Transverse colon (tissue), 4 donors: ENCODE results near the gene KDM2B.

Source experiments
- CTCF ChIP-seq, 5 experiments: fragments of 200-600 bp in 3 of 5; fragments of 450-650 bp in 2 of 5; sonication (generic) in 3 of 5; IDR thresholded peaks; 1 replicate in 2 of 5; 2 replicates in 3 of 5; pipeline ENCODE4 v1.5.1; 2016 to 2017; ENCODE audit warnings: antibody characterized with exemption in 5 of 5, inconsistent platforms in 3 of 5, mild to moderate bottlenecking in 2 of 5, moderate library complexity in 1 of 5
- EP300 ChIP-seq: sonication (generic); formaldehyde crosslinking; IDR thresholded peaks from one replicate; pipeline ENCODE4 v1.6.1; 2017; ENCODE audit warnings: antibody characterized with exemption, low read depth
- POLR2A ChIP-seq: fragments of 450-650 bp; IDR thresholded peaks from one replicate; pipeline ENCODE4 v1.6.1; 2016; ENCODE audit warnings: antibody characterized with exemption, mild to moderate bottlenecking, moderate library complexity
- POLR2AphosphoS5 ChIP-seq, 3 donors: sonication (generic); formaldehyde crosslinking; IDR thresholded peaks; one replicate each; pipeline ENCODE4 v1.6.1; 2016; ENCODE audit warnings: antibody characterized with exemption in 3 of 3

GRCh38 chr12:121438905-121439304, 141.9 kb downstream of the KDM2B start:
- no peak for TF ChIP-seq EP300
- TF ChIP-seq CTCF (IDR thresholded peaks at IDR 0.05), result no peak
- no peak for TF ChIP-seq POLR2A
- no peak for TF ChIP-seq POLR2AphosphoS5 (IDR thresholded peaks at IDR 0.05)
